Measurements from ENCODE around the gene ALK.

GRCh38 chr2:29878898-29879297 is 42.5 kb downstream of the ALK start:
- TF ChIP-seq CTCF (IDR thresholded peaks at IDR 0.05), result no peak
- TF ChIP-seq POLR2A (IDR thresholded peaks at IDR 0.05), result no peak
